ENCODE data around the gene ARID5B.
"Not testable (repeated sequence)": the region's sequence is repeated elsewhere in the genome, so short reads cannot be mapped to it uniquely, and the experiment has no call there.

The ARID5B gene

DNA sequence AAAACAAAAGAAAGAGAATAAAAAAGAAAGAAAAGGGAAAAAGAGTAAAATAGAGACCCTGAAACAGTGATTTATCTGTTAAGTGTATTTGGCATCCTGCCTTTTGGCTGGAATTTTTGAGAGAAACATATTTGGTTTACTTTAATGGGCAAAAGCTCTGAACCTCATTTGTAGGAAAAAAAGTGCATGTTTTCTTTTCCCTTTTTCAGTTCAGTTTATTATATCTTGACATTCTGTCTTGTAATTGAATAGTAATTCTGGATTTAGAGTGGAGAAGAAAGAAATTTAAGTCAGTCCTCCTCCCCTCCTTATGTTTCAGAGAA, 69.5 kb downstream of the ARID5B start:
- Histone ChIP-seq H3K4me3 (no peak overlapping the region), H3K9me3 (no peaks in the 10 kb centered on the region), H3K27me3 (no peaks in the 10 kb centered on the region), H3K4me1 (peaks cover 0 to 64% (median 29%) of the 10 kb centered on the region in 4 donors), H3K36me3 (no peaks in the 10 kb centered on the region), H3K27ac (peak overlapping the region; percentile 31 to 39)
- TF ChIP-seq, protein P1, sequence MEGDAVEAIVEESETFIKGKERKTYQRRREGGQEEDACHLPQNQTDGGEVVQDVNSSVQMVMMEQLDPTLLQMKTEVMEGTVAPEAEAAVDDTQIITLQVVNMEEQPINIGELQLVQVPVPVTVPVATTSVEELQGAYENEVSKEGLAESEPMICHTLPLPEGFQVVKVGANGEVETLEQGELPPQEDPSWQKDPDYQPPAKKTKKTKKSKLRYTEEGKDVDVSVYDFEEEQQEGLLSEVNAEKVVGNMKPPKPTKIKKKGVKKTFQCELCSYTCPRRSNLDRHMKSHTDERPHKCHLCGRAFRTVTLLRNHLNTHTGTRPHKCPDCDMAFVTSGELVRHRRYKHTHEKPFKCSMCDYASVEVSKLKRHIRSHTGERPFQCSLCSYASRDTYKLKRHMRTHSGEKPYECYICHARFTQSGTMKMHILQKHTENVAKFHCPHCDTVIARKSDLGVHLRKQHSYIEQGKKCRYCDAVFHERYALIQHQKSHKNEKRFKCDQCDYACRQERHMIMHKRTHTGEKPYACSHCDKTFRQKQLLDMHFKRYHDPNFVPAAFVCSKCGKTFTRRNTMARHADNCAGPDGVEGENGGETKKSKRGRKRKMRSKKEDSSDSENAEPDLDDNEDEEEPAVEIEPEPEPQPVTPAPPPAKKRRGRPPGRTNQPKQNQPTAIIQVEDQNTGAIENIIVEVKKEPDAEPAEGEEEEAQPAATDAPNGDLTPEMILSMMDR (IDR thresholded peaks at IDR 0.05) = no peak
- intact Hi-C loops (cut with DNase I; ENCODE audit: low total_unique reads) = no loop called here
- no peak for DNase-seq

DNA sequence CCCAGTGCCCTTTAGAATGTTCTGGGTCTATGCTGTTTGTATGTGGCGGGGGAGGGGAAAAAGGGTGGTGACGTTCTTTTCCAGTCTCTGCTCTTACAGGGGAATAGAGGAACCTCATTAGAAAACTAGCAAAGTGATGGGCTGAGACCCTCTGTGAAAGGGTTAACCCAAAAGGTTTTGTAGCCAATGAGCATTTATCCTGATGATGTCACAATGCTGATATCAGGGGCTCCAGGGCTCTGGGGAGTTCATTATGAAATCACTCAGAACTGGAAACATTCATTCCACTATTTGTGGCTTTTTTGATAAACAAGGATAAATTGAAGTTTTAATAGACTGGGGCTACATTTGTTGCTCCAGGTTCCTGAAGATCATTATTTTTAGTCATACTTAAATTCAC, 71.7 kb downstream of the ARID5B start:
- H3K4me3 ChIP-seq = no peak overlapping the region
- H3K36me3 ChIP-seq = no peaks in the 10 kb centered on the region
- peaks cover 0 to 64% (median 30%) of the 10 kb centered on the region in 4 donors for H3K4me1 ChIP-seq
- DNase-seq = no peak
- TF ChIP-seq, protein P1 (IDR thresholded peaks at IDR 0.05) = no peak
- H3K9me3 ChIP-seq = no peaks in the 10 kb centered on the region
- peak overlapping the region; percentile 1 to 33 for H3K27ac ChIP-seq
- H3K27me3 ChIP-seq = no peaks in the 10 kb centered on the region
- intact Hi-C loops (cut with DNase I; ENCODE audit: low total_unique reads) = no loop called here

DNA sequence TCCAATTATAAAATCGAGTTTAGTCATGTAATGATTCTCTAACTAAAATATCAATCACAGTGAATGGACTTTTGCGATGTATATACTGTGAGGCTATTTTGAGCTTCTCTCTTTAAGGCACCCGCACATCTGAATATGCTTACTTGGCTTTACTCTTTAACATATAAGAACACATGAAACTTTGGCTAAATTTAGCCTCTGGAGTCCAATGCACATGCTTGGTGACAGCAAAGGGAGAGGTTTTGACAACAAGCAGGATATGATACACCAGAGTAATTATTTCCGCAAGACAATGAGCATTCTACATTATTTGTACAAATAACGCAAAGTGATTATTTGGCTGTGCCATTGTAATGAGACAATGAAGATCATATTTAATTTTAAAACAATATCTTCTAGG, 72.4 kb downstream of the ARID5B start:
- Histone ChIP-seq H3K4me3 (no peak overlapping the region), H3K9me3 (no peaks in the 10 kb centered on the region), H3K27ac (peak overlapping the region; percentile 20 to 35), H3K36me3 (no peaks in the 10 kb centered on the region), H3K27me3 (no peaks in the 10 kb centered on the region), H3K4me1 (peaks cover 0 to 59% (median 31%) of the 10 kb centered on the region in 4 donors)
- intact Hi-C loops (cut with DNase I; ENCODE audit: low total_unique reads) = no loop called here
- no peak for DNase-seq
- TF ChIP-seq, protein P1 (IDR thresholded peaks at IDR 0.05) = no peak

DNA sequence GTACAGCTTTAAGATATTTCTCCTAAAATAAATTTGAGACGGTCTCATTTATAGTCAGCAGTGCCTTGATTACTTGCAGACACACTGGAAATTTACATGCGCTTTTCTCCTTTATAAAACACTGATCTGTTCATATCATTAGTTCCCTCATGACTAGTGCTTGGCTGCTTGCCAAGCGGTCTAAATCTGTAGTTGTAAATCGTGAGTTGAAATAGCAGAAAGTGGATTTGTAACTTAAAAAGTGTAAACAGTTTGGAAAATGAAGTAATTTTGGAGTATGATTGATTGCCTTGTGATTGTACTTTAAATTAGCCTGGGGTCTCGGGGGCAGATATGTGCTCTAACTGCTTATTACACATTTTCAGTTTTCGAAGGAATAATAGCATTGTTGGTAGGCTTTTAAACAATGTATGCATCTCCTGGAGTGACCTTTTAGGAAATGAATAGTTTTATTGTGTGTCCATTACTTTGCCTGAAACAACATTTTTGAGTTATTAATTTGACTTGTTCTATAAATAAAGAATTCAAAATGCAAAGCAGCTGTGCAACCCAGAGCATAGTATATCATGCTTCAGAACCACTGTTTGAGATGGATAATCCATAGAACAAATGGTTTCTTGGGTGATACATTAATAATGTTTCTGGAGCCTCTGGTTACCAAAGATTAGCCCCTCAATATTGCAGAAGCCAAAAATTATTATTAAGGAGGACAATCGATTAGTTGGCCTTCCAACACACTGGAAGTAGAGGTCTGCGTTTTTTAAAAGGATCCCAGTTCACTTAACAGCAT, 73.3 kb downstream of the ARID5B start:
- intact Hi-C loops (cut with DNase I; ENCODE audit: low total_unique reads) = no loop called here
- Histone ChIP-seq H3K9me3 (no peaks in the 10 kb centered on the region), H3K27me3 (no peaks in the 10 kb centered on the region), H3K4me1 (peaks cover 0 to 64% (median 40%) of the 10 kb centered on the region in 4 donors), H3K27ac (peak overlapping the region; percentile 20 to 35), H3K4me3 (no peak overlapping the region), H3K36me3 (no peaks in the 10 kb centered on the region)
- TF ChIP-seq, protein P1 (IDR thresholded peaks at IDR 0.05) = no peak
- peak; percentile 70 to 83 for DNase-seq

DNA sequence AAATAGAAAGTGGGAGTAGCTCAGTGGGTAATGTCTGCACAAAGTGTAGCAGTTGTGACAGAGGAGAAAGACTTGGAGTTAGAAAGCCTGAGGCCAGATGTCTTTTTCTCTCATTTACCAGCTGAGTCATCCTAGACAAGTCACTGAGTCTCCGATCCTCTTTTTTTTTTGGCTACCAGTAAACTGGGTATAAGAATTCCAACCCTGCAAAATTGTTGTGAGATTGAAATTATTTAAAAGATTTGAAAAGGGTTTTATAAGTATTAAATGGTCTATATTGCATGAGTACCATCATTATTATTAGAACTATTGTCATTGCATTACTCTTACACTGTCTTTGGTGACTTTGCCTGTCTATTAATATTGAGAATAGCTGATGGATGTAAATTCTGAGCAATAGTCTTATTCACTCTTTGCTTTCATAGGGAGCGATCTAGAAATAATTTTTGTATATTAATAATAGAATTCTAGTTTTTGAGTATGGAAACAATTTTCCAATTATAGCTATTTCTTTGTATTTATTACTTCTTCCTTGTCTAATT, 74.0 kb downstream of the ARID5B start:
- H3K9me3 ChIP-seq = no peaks in the 10 kb centered on the region
- H3K36me3 ChIP-seq = no peaks in the 10 kb centered on the region
- intact Hi-C loops (cut with DNase I; ENCODE audit: low total_unique reads) = no loop called here
- TF ChIP-seq, protein P1 (IDR thresholded peaks at IDR 0.05) = no peak
- H3K27me3 ChIP-seq = no peaks in the 10 kb centered on the region
- H3K27ac ChIP-seq = peak overlapping the region; percentile 20 to 35
- no peak for DNase-seq
- no peak overlapping the region for H3K4me3 ChIP-seq
- H3K4me1 ChIP-seq = peaks cover 0 to 64% (median 43%) of the 10 kb centered on the region in 4 donors

DNA sequence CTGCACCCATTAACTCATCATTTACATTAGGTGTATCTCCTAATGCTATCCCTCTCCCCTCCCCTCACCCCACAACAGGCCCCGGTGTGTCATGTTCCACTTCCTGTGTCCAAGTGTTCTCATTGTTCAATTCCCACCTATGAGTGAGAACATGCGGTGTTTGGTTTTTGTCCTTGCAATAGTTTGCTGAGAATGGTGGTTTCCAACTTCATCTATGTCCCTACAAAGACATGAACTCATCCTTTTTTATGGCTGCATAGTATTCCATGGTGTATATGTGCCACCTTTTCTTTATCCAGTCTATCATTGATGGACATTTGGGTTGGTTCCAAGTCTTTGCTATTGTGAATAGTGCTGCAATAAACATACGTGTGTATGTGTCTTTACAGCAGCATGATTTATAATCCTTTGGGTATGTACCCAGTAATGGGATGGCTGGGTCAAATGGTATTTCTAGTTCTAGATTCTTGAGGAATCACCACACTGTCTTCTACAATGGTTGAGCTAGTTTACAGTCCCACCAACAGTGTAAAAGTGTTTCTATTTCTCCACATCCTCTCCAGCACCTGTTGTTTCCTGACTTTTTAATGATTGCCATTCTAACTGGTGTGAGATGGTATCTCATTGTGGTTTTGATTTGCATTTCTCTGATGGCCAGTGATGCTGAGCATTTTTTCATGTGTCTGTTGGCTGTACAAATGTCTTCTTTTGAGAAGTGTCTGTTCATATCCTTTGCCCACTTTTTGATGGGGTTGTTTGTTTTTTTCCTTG, 75.6 kb downstream of the ARID5B start:
- peaks cover 0 to 68% (median 47%) of the 10 kb centered on the region in 4 donors for H3K4me1 ChIP-seq
- H3K4me3 ChIP-seq; intact Hi-C loops (cut with DNase I; ENCODE audit: low total_unique reads); H3K27ac ChIP-seq; DNase-seq; H3K27me3 ChIP-seq; H3K36me3 ChIP-seq; H3K9me3 ChIP-seq: not testable (repeated sequence)

Data from tibial artery (tissue), 4 donors.